ENCODE results near the gene IL12RB1. TPM values are rescaled to one million over a fixed set of nuclear protein-coding genes. Genes with fewer than 3 reads are reported as not detected.
A peak's percentile ranks its signal among the peaks of the same experiment; 100 is the strongest.

Gene IL12RB1
- total and polyA plus RNA-seq, 10 of the 15 experiments (the other 5 are each of a cell fraction or from before 2014, with no cell fraction given), result 2.8 to 29.9 (median 17.6) TPM

DNA sequence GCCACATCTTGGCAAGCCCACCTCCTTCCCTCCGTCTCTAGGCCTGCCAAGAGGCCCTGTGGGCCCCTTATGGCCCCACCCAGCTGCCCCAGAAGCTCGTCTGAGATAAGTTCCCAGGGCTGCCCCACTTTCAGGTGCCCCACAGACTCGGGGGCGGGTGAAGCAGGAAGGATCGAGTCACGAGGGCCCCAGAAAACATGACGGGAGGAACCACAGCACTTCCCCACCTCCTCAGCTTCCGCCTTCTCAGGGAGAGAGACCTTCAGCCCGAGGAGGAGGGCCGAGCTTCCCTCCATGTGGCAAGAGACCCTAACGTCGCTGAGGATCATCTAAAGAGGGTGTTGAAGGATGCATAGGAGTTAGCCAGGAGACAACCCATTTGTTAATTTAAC, 4.5 kb upstream of the IL12RB1 start (continued):
- peak; percentile 52; the same call in 1 of the 2 replicates for TF ChIP-seq TAF1 (IDR thresholded peaks at IDR 0.05; ENCODE audit: borderline replicate concordance, low read depth, low read length)
- TF ChIP-seq KLF5 (IDR thresholded peaks at IDR 0.05; ENCODE audit: partially characterized antibody), result peak; percentile 43
- no peak for TF ChIP-seq CBFB (IDR thresholded peaks at IDR 0.05; ENCODE audit: low read depth)
- TF ChIP-seq CREM (IDR thresholded peaks at IDR 0.05; ENCODE audit: low read depth), result 0 out of 2 replicates have a peak, but pooled peaks have one; percentile 59
- no peak for TF ChIP-seq SRF (IDR thresholded peaks at IDR 0.05; ENCODE audit: low read depth in 2 of 2, low read length in 2 of 2)
- TF ChIP-seq DPF2 (IDR thresholded peaks at IDR 0.05), result peak; percentile 64; the same call in 1 of the 2 replicates
- TF ChIP-seq NFXL1 (IDR thresholded peaks at IDR 0.05; ENCODE audit: borderline replicate concordance), result no peak
- TF ChIP-seq, protein P1, sequence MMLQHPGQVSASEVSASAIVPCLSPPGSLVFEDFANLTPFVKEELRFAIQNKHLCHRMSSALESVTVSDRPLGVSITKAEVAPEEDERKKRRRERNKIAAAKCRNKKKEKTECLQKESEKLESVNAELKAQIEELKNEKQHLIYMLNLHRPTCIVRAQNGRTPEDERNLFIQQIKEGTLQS (IDR thresholded peaks at IDR 0.05; ENCODE audit: borderline replicate concordance, extremely low read depth, low read depth, low read length), result peak; percentile 31; the same call in 1 of the 2 replicates
- TF ChIP-seq IRF4 (IDR thresholded peaks at IDR 0.05; ENCODE audit: low read depth, low read length), result no peak
- peak; percentile 82 for TF ChIP-seq RAD51 (IDR thresholded peaks at IDR 0.05)
- peak; percentile 58; the same call in 1 of the 2 replicates for TF ChIP-seq MTA2 (IDR thresholded peaks at IDR 0.05; ENCODE audit: low read depth)
- peak; percentile 58; the same call in 1 of the 2 replicates for TF ChIP-seq CREB1 (IDR thresholded peaks at IDR 0.05; ENCODE audit: low read depth)
- TF ChIP-seq, protein P2, sequence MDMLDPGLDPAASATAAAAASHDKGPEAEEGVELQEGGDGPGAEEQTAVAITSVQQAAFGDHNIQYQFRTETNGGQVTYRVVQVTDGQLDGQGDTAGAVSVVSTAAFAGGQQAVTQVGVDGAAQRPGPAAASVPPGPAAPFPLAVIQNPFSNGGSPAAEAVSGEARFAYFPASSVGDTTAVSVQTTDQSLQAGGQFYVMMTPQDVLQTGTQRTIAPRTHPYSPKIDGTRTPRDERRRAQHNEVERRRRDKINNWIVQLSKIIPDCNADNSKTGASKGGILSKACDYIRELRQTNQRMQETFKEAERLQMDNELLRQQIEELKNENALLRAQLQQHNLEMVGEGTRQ (IDR thresholded peaks at IDR 0.05; ENCODE audit: borderline replicate concordance, low read depth, low read length), result peak; percentile 32; the same call in 1 of the 2 replicates
- TF ChIP-seq, protein P3, sequence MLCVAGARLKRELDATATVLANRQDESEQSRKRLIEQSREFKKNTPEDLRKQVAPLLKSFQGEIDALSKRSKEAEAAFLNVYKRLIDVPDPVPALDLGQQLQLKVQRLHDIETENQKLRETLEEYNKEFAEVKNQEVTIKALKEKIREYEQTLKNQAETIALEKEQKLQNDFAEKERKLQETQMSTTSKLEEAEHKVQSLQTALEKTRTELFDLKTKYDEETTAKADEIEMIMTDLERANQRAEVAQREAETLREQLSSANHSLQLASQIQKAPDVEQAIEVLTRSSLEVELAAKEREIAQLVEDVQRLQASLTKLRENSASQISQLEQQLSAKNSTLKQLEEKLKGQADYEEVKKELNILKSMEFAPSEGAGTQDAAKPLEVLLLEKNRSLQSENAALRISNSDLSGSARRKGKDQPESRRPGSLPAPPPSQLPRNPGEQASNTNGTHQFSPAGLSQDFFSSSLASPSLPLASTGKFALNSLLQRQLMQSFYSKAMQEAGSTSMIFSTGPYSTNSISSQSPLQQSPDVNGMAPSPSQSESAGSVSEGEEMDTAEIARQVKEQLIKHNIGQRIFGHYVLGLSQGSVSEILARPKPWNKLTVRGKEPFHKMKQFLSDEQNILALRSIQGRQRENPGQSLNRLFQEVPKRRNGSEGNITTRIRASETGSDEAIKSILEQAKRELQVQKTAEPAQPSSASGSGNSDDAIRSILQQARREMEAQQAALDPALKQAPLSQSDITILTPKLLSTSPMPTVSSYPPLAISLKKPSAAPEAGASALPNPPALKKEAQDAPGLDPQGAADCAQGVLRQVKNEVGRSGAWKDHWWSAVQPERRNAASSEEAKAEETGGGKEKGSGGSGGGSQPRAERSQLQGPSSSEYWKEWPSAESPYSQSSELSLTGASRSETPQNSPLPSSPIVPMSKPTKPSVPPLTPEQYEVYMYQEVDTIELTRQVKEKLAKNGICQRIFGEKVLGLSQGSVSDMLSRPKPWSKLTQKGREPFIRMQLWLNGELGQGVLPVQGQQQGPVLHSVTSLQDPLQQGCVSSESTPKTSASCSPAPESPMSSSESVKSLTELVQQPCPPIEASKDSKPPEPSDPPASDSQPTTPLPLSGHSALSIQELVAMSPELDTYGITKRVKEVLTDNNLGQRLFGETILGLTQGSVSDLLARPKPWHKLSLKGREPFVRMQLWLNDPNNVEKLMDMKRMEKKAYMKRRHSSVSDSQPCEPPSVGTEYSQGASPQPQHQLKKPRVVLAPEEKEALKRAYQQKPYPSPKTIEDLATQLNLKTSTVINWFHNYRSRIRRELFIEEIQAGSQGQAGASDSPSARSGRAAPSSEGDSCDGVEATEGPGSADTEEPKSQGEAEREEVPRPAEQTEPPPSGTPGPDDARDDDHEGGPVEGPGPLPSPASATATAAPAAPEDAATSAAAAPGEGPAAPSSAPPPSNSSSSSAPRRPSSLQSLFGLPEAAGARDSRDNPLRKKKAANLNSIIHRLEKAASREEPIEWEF (IDR thresholded peaks at IDR 0.05; ENCODE audit: insufficient replicate concordance, low read depth, low read length), result no peak
- peak; percentile 68 to 77 for TF ChIP-seq BHLHE40 (IDR thresholded peaks at IDR 0.05; ENCODE audit: borderline replicate concordance in 1 of 2, low read depth in 2 of 2, low read length in 1 of 2)
- peak; percentile 70 for TF ChIP-seq ATF7 (IDR thresholded peaks at IDR 0.05; ENCODE audit: low read depth)
- TF ChIP-seq SMARCA5 (IDR thresholded peaks at IDR 0.05), result peak; percentile 15; the same call in 1 of the 2 replicates
- no peak for TF ChIP-seq MYC (IDR thresholded peaks at IDR 0.05; ENCODE audit: insufficient read depth, insufficient read length, insufficient replicate concordance, low read length, severe bottlenecking)
- TF ChIP-seq EGR1 (IDR thresholded peaks at IDR 0.05; ENCODE audit: borderline replicate concordance in 1 of 2, low read depth in 2 of 2, low read length in 2 of 2), result peak in 1 of 2 experiments; percentile 89; a peak in 2 of 3 replicates
- TF ChIP-seq, protein P4, sequence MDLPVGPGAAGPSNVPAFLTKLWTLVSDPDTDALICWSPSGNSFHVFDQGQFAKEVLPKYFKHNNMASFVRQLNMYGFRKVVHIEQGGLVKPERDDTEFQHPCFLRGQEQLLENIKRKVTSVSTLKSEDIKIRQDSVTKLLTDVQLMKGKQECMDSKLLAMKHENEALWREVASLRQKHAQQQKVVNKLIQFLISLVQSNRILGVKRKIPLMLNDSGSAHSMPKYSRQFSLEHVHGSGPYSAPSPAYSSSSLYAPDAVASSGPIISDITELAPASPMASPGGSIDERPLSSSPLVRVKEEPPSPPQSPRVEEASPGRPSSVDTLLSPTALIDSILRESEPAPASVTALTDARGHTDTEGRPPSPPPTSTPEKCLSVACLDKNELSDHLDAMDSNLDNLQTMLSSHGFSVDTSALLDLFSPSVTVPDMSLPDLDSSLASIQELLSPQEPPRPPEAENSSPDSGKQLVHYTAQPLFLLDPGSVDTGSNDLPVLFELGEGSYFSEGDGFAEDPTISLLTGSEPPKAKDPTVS (IDR thresholded peaks at IDR 0.05; ENCODE audit: low read depth, low read length), result no peak
- 0 out of 2 replicates have a peak, but pooled peaks have one; percentile 27 for TF ChIP-seq BACH1 (IDR thresholded peaks at IDR 0.05; ENCODE audit: borderline replicate concordance)
- no peak for TF ChIP-seq TCF3 (IDR thresholded peaks at IDR 0.05; ENCODE audit: borderline replicate concordance, insufficient read depth, low read depth, low read length)
- TF ChIP-seq PAX5 (IDR thresholded peaks at IDR 0.05; ENCODE audit: borderline replicate concordance, low read depth, low read length), result peak; percentile 41; the same call in 1 of the 2 replicates
- no peak for TF ChIP-seq BMI1 (IDR thresholded peaks at IDR 0.05; ENCODE audit: borderline replicate concordance)

Data from GM12878 (cell line).